HL-60 (cell line): ENCODE measurements around the gene ICA1L.

Experiments used
- DNase-seq, 2 experiments: peaks; one replicate each; pipeline ENCODE4 v3.0.0-alpha.2; 2010 to 2020; ENCODE audit warnings: low read depth in 1 of 2, low spot score in 1 of 2
- H3K27ac ChIP-seq: fragments of 250-450 bp; sonication (Bioruptor Pico); replicated peaks from 2 replicates; pipeline ENCODE4 v1.5.1; 2020; ENCODE audit warnings: mild to moderate bottlenecking, moderate library complexity
- H3K27me3 ChIP-seq: fragments of 250-450 bp; sonication (Bioruptor Pico); 2 replicates; pipeline ENCODE4 v1.5.1; 2021; ENCODE audit warnings: mild to moderate bottlenecking, moderate library complexity; ENCODE audit not compliant: insufficient read depth, poor library complexity, severe bottlenecking
- H3K4me3 ChIP-seq: replicated peaks from 2 replicates; pipeline ENCODE4 v1.5.1; 2011; ENCODE audit warnings: mild to moderate bottlenecking, control low read depth, low read length; ENCODE audit not compliant: insufficient read depth
- CTCF ChIP-seq: IDR thresholded peaks from one replicate; pipeline ENCODE4 v1.5.1; 2011; ENCODE audit warnings: low read length, control low read depth, inconsistent platforms; ENCODE audit not compliant: insufficient read depth
- GABPA ChIP-seq: IDR thresholded peaks from 2 replicates; pipeline ENCODE4 v1.6.1; 2012; ENCODE audit warnings: low read depth
- POLR2AphosphoS5 ChIP-seq: IDR thresholded peaks from 2 replicates; pipeline ENCODE4 v1.6.1; 2012; ENCODE audit warnings: low read depth
- REST ChIP-seq: IDR thresholded peaks from 2 replicates; pipeline ENCODE4 v1.6.1; 2012; ENCODE audit warnings: low read depth; ENCODE audit not compliant: insufficient replicate concordance
- SPI1 ChIP-seq: IDR thresholded peaks from 2 replicates; pipeline ENCODE4 v1.6.1; 2012; ENCODE audit warnings: low read depth, mild to moderate bottlenecking, borderline replicate concordance

The ICA1L gene

GRCh38 chr2:202752071-202752470, 119.5 kb downstream of the ICA1L start:
- no peak for TF ChIP-seq POLR2AphosphoS5
- TF ChIP-seq REST = no peak
- no peak for TF ChIP-seq GABPA
- DNase-seq = no peak
- Histone ChIP-seq H3K27me3 (no peaks in the 10 kb centered on the region), H3K27ac (no peak overlapping the region), H3K4me3 (no peak overlapping the region)

- H3K27ac ChIP-seq = no peak overlapping the region
- DNase-seq = no peak
- TF ChIP-seq CTCF (no peak), POLR2AphosphoS5 (no peak), SPI1 (no peak), REST (no peak), GABPA (no peak)
Observed at GRCh38 chr2:202750763-202751427, 120.7 kb downstream of the ICA1L start.

GRCh38 chr2:202749477-202749876, 122.1 kb downstream of the ICA1L start:
- H3K4me3 ChIP-seq = no peak overlapping the region
- H3K27me3 ChIP-seq = no peaks in the 10 kb centered on the region
- H3K27ac ChIP-seq = no peak overlapping the region
- no peak for DNase-seq
- TF ChIP-seq GABPA (no peak), CTCF (no peak)

More at GRCh38 chr2:202750763-202751427, 120.7 kb downstream of the ICA1L start:
- H3K27me3 ChIP-seq = no peaks in the 10 kb centered on the region
- no peak overlapping the region for H3K4me3 ChIP-seq

GRCh38 chr2:202743613-202744012, 128.0 kb downstream of the ICA1L start:
- DNase-seq = no peak
- TF ChIP-seq SPI1 (no peak), POLR2AphosphoS5 (no peak), REST (no peak), CTCF (no peak), GABPA (no peak)
- no peaks in the 10 kb centered on the region for H3K27me3 ChIP-seq

More at GRCh38 chr2:202743613-202744012, 128.0 kb downstream of the ICA1L start:
- Histone ChIP-seq H3K4me3 (no peak overlapping the region), H3K27ac (no peak overlapping the region)
